B cell (primary cell): ENCODE measurements around the gene ZBED1.

Experiments used
- CTCF ChIP-seq: fragments of 200-600 bp; IDR thresholded peaks from one replicate; pipeline ENCODE4 v1.8.0; 2022; ENCODE audit warnings: antibody characterized with exemption, mild to moderate bottlenecking
- EZH2 ChIP-seq: IDR thresholded peaks from 2 replicates; pipeline ENCODE4 v1.6.1; 2012; ENCODE audit warnings: borderline replicate concordance, low read depth, mild to moderate bottlenecking, moderate library complexity, low read length; ENCODE audit not compliant: insufficient read depth, poor library complexity, severe bottlenecking

- TF ChIP-seq CTCF (no peak), EZH2 (no peak)
Measured at GRCh38 chrX:2487366-2487765, 13.4 kb downstream of the ZBED1 start.
